ENCODE results near the gene MYO15B. TPM values are rescaled to one million over a fixed set of nuclear protein-coding genes. Genes with fewer than 3 reads are reported as not detected.

Gene MYO15B
- total RNA-seq, 1 donor from 2014 or later, result 4.3 TPM

GRCh38 chr17:75634376-75634740 lies 46.8 kb downstream of the MYO15B start:
- TF ChIP-seq CTCF (IDR thresholded peaks at IDR 0.05; ENCODE audit: insufficient read depth, low read length, poor library complexity, severe bottlenecking), result no peak
- Histone ChIP-seq H3K4me3 (ENCODE audit: low read depth, low read length) (no peak overlapping the region), H3K36me3 (ENCODE audit: control insufficient read depth, insufficient read depth, low read length) (no peaks in the 10 kb centered on the region), H3K27me3 (ENCODE audit: control insufficient read depth, insufficient read depth, low read length) (no peaks in the 10 kb centered on the region)
- DNase-seq (ENCODE audit: low read depth), result no peak

DNA sequence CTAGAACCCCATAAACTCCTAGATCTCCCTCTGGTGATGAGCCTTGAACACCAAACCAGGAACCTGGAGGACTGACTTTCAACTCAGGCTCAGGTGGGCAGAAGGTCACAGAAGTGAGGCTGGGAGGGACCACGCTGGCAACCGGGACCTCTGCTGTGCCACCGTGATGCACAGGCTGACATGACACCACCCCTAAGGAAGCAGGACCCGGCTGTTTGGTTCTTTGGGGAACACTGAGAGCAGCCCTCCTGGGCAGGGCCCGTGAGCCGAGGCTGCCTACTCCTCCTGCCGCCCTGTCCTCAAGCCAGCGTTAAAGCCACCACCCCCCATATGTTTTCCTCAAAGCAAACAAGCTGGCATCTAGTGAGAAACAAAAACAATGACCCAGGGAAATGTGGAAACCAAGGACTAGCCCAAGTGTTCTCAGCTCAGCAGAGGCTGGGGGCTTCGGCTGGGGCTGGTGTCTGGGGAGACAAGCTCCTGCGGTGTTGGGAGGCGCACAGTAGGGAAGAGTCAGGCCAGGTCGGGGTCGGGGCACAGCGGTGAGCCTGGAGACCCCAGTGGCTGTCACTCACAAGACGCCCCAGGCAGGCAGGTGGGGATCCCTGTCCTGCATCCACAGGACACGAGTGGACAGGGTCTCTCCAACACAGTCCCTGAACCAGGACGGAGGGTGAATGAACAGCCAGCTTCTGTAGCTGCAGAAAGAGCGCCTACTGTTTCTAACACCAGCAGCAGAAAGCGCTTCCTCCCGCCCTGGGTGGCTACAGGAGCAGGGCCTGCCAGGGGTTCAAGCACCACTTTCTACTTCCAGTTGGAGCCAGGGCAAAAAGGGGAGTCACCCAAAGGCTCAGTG lies 47.4 kb downstream of the MYO15B start:
- no peak for TF ChIP-seq CTCF (IDR thresholded peaks at IDR 0.05; ENCODE audit: insufficient read depth, low read length, poor library complexity, severe bottlenecking)
- no peak for DNase-seq (ENCODE audit: low read depth)

DNA sequence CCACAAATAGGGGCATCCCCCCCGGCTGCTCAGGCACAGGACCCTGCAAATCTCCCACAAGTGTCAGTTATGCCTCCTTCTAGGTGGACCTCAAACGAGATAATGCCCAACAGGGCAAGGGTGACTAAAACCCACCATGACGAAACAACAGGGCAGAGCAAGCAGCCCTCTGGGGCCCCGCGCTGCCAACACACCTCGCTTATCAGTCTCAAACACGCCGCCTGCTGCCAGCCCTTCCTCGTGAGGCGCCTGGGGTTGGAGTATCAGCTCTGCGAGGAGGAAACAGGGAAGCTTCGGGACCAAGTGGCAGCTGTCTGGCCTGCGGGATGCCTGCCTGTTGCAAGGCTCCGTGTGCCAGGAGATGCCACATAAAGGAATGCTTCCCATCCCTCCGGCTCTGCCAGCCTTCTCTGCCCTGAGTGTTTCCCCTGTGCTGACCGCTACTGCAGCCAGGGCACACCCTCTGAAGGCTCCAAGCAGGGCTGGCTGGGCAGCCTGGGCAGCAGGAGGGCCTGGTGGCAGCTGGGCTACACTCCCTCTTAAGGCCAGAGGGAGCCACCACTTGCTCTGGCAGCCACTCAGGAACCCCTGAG lies 48.1 kb downstream of the MYO15B start:
- no peak for TF ChIP-seq CTCF (IDR thresholded peaks at IDR 0.05; ENCODE audit: insufficient read depth, low read length, poor library complexity, severe bottlenecking)
- Histone ChIP-seq H3K36me3 (ENCODE audit: control insufficient read depth, insufficient read depth, low read length) (no peaks in the 10 kb centered on the region), H3K4me3 (ENCODE audit: low read depth, low read length) (no peak overlapping the region), H3K27me3 (ENCODE audit: control insufficient read depth, insufficient read depth, low read length) (no peaks in the 10 kb centered on the region)
- no peak for DNase-seq (ENCODE audit: low read depth)

More for the DNA sequence above, 47.4 kb downstream of the MYO15B start:
- Histone ChIP-seq H3K36me3 (ENCODE audit: control insufficient read depth, insufficient read depth, low read length) (no peaks in the 10 kb centered on the region), H3K4me3 (ENCODE audit: low read depth, low read length) (no peak overlapping the region), H3K27me3 (ENCODE audit: control insufficient read depth, insufficient read depth, low read length) (no peaks in the 10 kb centered on the region)

DNA sequence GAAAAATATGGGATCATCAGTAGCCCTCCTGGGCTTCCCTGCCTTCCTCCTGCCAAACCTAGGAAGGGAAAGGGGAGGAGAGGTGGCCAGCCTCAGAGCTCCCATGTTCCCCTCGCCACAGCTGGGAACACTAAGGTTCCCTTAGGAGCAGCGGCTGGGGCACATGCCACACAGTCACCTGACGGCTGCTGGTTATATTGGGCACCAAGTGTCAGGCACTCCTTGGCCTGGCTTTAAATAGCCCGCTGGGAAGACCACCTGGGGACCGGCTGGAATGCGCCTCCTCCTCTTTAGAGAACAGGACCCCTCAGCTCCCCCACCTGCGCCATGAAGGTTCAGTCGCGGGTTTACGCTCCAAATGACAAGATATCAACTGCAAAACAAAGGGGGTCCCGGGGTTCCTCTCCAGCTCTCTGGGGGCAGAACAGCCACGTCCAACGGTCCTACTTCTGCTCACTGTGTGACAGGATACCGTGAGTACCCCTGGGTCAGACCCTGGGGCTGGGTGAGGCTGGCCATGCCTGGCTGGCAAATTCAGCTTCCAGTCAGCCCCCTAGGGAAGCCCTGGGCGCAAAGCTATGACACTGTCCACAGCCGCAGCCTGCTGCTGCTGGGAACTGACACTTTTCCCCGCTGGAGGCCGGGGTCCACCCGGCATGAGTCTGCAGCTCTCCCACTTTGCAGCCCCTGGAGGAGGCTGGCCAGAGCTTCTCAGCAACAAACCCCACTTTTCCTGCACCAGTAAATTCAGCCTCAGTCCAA lies 49.0 kb downstream of the MYO15B start:
- TF ChIP-seq CTCF (IDR thresholded peaks at IDR 0.05; ENCODE audit: insufficient read depth, low read length, poor library complexity, severe bottlenecking), result no peak
- Histone ChIP-seq H3K4me3 (ENCODE audit: low read depth, low read length) (no peak overlapping the region), H3K36me3 (ENCODE audit: control insufficient read depth, insufficient read depth, low read length) (no peaks in the 10 kb centered on the region), H3K27me3 (ENCODE audit: control insufficient read depth, insufficient read depth, low read length) (no peaks in the 10 kb centered on the region)
- DNase-seq (ENCODE audit: low read depth), result no peak

- DNase-seq (ENCODE audit: low read depth), result no peak
- TF ChIP-seq CTCF (IDR thresholded peaks at IDR 0.05; ENCODE audit: insufficient read depth, low read length, poor library complexity, severe bottlenecking), result no peak
- H3K4me3 ChIP-seq (ENCODE audit: low read depth, low read length), result no peak overlapping the region
- H3K27me3 ChIP-seq (ENCODE audit: control insufficient read depth, insufficient read depth, low read length), result no peaks in the 10 kb centered on the region
- H3K36me3 ChIP-seq (ENCODE audit: control insufficient read depth, insufficient read depth, low read length), result no peaks in the 10 kb centered on the region
These were observed 49.5 kb downstream of the MYO15B start for GRCh38 chr17:75637143-75637538.

Measured in kidney epithelial cell (primary cell).